ENCODE results near the gene MYL7. TPM values are rescaled to one million over a fixed set of nuclear protein-coding genes. Genes with fewer than 3 reads are reported as not detected.
A peak's percentile ranks its signal among the peaks of the same experiment; 100 is the strongest.

Gene MYL7
- polyA plus RNA-seq, 3 donors: not detected

DNA sequence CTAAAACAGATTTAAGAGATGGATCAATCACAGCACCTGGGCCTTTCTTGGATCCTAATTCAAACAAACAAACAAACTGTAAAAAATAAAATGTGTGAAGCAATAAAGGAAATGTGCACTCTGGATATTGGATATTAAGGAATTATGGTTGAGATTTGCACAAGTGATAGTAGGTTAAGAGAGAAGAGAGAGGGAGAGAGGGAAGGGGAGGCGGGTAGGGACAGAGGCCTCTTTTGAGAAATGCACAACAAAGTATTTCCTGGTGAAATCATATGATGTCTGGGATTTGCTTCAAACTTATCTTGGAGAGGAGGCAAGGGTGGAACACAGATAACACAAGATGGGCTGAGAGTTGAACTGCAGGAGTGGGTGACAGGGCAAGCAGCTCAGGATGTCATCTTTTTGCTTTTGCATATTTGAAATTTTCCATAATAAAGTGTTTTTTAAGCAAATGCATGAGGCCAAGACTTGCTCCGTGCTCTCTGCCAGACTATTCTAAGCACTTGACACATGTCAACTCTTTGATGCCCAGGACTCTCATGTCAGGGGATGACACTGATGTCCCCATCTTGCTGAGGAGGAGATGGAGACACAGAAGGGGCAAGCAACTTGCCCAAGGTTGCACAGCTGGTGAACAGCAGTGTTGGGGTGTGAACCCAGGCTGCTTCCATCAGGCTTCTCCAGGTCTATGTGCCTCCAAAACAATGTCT is 46.1 kb downstream of the MYL7 start:
- Histone ChIP-seq H3K27ac (ENCODE audit: low read depth in 1 of 2, low read length in 2 of 2) (no peak overlapping the region), H4K20me1 (ENCODE audit: insufficient read depth, low read length) (no peaks in the 10 kb centered on the region), H3K4me1 (ENCODE audit: control insufficient read depth in 1 of 2, insufficient read depth in 2 of 2, low read length in 2 of 2) (no peaks in the 10 kb centered on the region), H3K4me2 (replicated peaks; ENCODE audit: extremely low read depth, low read length, poor library complexity, severe bottlenecking) (no peak overlapping the region), H3K4me3 (replicated peaks in 1 of 3; ENCODE audit: low read depth in 2 of 3, low read length in 3 of 3) (no peak overlapping the region), H3K36me3 (replicated peaks in 1 of 2; ENCODE audit: control insufficient read depth in 1 of 2, insufficient read depth in 2 of 2, low read length in 2 of 2) (no peaks in the 10 kb centered on the region), H3K27me3 (ENCODE audit: control insufficient read depth in 2 of 2, insufficient read depth in 2 of 2, low read length in 2 of 2) (no peaks in the 10 kb centered on the region), H3K9me3 (replicated peaks in 1 of 2; ENCODE audit: control insufficient read depth in 1 of 2, insufficient read depth in 1 of 2, low read length in 2 of 2) (no peaks in the 10 kb centered on the region), H3K9ac (ENCODE audit: insufficient read depth, low read length, poor library complexity, severe bottlenecking) (no peak overlapping the region), H3K79me2 (ENCODE audit: insufficient read depth, low read length) (no peaks in the 10 kb centered on the region), H2AFZ (ENCODE audit: insufficient read depth, low read depth, low read length, poor library complexity, severe bottlenecking) (peak overlapping the region; percentile 17)
- H3K9me3 Mint-ChIP-seq: peaks cover 0 to 6% (median 0%) of the 10 kb centered on the region in 7 donors
- peaks cover 11% of the 10 kb centered on the region for H3K4me1 Mint-ChIP-seq
- H3K36me3 Mint-ChIP-seq: no peaks in the 10 kb centered on the region
- H3K4me3 Mint-ChIP-seq: no peak overlapping the region
- TF ChIP-seq, protein P1, sequence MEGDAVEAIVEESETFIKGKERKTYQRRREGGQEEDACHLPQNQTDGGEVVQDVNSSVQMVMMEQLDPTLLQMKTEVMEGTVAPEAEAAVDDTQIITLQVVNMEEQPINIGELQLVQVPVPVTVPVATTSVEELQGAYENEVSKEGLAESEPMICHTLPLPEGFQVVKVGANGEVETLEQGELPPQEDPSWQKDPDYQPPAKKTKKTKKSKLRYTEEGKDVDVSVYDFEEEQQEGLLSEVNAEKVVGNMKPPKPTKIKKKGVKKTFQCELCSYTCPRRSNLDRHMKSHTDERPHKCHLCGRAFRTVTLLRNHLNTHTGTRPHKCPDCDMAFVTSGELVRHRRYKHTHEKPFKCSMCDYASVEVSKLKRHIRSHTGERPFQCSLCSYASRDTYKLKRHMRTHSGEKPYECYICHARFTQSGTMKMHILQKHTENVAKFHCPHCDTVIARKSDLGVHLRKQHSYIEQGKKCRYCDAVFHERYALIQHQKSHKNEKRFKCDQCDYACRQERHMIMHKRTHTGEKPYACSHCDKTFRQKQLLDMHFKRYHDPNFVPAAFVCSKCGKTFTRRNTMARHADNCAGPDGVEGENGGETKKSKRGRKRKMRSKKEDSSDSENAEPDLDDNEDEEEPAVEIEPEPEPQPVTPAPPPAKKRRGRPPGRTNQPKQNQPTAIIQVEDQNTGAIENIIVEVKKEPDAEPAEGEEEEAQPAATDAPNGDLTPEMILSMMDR (IDR thresholded peaks at IDR 0.05): no peak
- no peak for DNase-seq
- H3K27ac Mint-ChIP-seq: no peak overlapping the region
- H3K27me3 Mint-ChIP-seq (ENCODE audit: low read depth in 3 of 3): peaks cover 0 to 6% (median 5%) of the 10 kb centered on the region in 3 donors
- intact Hi-C loops (cut with micrococcal nuclease): no loop called here
- 94% methylated on average over 2 of the region's 2 CpGs for WGBS (ENCODE audit: insufficient coverage)

DNA sequence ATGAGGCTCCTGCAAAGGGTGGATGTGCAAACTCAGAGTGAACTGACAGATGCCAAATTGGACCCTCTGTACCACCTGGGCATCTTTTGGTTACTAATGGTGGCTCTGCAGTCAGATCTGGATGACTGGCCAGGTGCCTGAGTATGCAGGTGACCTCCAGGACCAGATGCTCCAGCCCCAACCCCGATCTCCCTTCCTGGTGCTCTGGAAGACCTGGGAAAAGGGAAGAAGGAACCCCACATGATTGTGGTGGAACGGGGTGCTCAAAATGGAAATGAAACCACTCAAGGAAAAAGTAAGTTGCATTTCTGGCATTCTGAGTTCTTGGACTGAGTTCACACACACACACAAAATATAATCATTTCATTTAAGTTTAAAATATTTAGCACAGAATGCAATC is 46.8 kb downstream of the MYL7 start:
- peaks cover 0 to 6% (median 5%) of the 10 kb centered on the region in 3 donors for H3K27me3 Mint-ChIP-seq (ENCODE audit: low read depth in 3 of 3)
- Histone ChIP-seq H3K27me3 (ENCODE audit: control insufficient read depth in 2 of 2, insufficient read depth in 2 of 2, low read length in 2 of 2) (no peaks in the 10 kb centered on the region), H3K4me2 (replicated peaks; ENCODE audit: extremely low read depth, low read length, poor library complexity, severe bottlenecking) (no peak overlapping the region), H3K79me2 (ENCODE audit: insufficient read depth, low read length) (no peaks in the 10 kb centered on the region), H3K9me3 (replicated peaks in 1 of 2; ENCODE audit: control insufficient read depth in 1 of 2, insufficient read depth in 1 of 2, low read length in 2 of 2) (no peaks in the 10 kb centered on the region), H3K4me3 (replicated peaks in 1 of 3; ENCODE audit: low read depth in 2 of 3, low read length in 3 of 3) (no peak overlapping the region), H2AFZ (ENCODE audit: insufficient read depth, low read depth, low read length, poor library complexity, severe bottlenecking) (peak overlapping the region; percentile 17), H3K9ac (ENCODE audit: insufficient read depth, low read length, poor library complexity, severe bottlenecking) (no peak overlapping the region), H4K20me1 (ENCODE audit: insufficient read depth, low read length) (no peaks in the 10 kb centered on the region), H3K4me1 (ENCODE audit: control insufficient read depth in 1 of 2, insufficient read depth in 2 of 2, low read length in 2 of 2) (no peaks in the 10 kb centered on the region), H3K36me3 (replicated peaks in 1 of 2; ENCODE audit: control insufficient read depth in 1 of 2, insufficient read depth in 2 of 2, low read length in 2 of 2) (no peaks in the 10 kb centered on the region), H3K27ac (ENCODE audit: low read depth in 1 of 2, low read length in 2 of 2) (no peak overlapping the region)
- no peak for DNase-seq
- intact Hi-C loops (cut with micrococcal nuclease): no loop called here
- H3K4me3 Mint-ChIP-seq: no peak overlapping the region
- no peaks in the 10 kb centered on the region for H3K36me3 Mint-ChIP-seq
- H3K27ac Mint-ChIP-seq: no peak overlapping the region
- WGBS (ENCODE audit: insufficient coverage): no CpG with 5 or more reads among the region's 2 CpGs
- peaks cover 0 to 6% (median 0%) of the 10 kb centered on the region in 7 donors for H3K9me3 Mint-ChIP-seq
- TF ChIP-seq, protein P1 (IDR thresholded peaks at IDR 0.05): no peak
- H3K4me1 Mint-ChIP-seq: peaks cover 11% of the 10 kb centered on the region
